Endometrial microvascular endothelial cells (primary cell): ENCODE measurements around the gene INO80C. TPM values are rescaled to one million over a fixed set of nuclear protein-coding genes. Genes with fewer than 3 reads are reported as not detected.

Experiments used
- in situ Hi-C: cut with HindIII; loops from 2 replicates; pipeline ENCODE4 v1.10.0; 2017; ENCODE audit warnings: low sequenced_read_pairs, low pct_unique_long_range_greater_than_20kb; ENCODE audit errors: inconsistent ontology term
- total RNA-seq: library from RNA; depleted of rRNA; stranded (reverse); fragments of >200 nt; gene quantifications from one replicate; pipeline ENCODE4 v1.2.3, GENCODE V29; 2015; ENCODE audit errors: inconsistent ontology term

The INO80C gene
- total RNA-seq, 1 donor from 2014 or later = 10.5 TPM

DNA sequence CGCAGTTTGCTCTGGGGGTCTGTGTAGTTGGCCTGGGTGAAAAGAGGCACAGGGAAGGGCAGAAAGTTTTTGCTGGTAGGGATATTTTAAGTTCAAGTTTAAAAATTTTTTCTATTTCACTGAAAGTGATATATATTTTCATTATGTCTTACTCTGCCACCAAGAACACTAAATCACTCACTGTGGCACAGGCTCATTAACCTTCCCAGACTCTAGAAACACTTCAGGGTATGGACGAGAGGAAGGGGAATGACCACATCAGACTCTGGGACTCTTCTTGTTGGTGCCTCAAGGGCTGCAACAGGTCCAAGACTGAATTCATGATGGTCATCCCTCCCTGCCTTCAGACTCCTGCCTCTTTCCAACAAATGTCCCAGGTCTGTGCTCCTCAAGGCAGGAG lies 29.0 kb downstream of the INO80C start:
- in situ Hi-C loops = loop anchor here (25.0 kb wide), 1 partner anchor 244 kb away; no protein-coding TSS in a partner anchor

DNA sequence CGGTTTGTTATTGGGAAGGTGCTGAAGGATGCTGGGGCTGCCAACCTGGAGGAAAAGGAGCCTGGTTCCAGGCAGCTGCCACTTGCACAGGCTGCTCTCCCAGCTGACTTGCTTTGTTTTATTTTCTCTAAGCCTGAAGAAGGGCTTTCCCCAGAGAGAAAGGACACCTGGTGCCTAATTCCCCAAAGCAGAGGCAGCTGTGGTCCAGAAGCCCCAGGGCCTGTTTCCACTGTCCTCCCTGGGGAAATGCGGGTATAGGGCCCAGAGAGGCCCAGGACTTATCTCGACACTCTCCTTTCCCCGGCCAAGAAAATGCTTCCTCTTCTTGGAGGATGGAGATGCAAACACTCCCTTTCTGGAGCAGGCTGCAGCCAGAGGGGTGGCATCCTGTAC lies 30.1 kb downstream of the INO80C start:
- in situ Hi-C loops = loop anchor here (25.0 kb wide), 1 partner anchor 245 kb away; no protein-coding TSS in a partner anchor

DNA sequence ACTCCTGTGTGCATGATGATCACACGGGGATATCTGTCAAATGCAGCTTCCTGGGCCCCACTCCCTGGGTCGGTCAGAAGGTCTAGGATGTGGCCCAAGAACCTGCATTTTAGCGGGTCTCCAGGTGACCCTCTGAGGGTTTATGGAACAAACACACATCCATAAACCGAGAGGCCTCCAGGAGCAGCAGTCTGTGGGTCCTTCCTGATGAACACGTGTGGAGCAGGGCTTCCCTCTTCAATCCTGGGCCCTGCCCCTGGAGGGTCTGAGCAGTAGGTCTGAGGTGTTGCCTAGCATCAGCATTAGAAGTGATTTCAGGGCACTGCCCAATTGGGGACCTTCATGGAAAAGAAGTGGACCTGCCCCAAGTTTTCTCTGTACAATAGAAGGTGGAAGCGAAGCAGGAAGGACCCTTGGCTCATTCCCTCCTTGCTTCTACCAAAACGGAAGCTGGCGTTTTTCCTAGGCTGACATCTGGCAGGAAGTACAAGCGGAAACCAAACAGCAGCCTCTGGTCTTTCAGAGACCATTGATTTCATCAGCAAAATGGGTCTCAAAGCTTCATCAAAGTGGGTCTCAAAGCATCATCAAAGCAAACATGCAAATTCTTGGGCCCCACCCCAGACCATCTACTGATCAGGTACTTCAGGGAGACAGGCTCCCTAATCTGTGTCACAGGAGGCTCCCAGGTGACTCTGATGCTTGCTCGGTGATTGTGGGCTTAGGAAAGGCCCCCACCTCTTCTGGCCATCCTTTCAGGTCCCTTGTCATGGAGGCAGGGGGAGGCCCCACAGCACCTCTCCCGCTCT lies 30.7 kb downstream of the INO80C start:
- in situ Hi-C loops = loop anchor here (25.0 kb wide), 1 partner anchor 245 kb away; no protein-coding TSS in a partner anchor

DNA sequence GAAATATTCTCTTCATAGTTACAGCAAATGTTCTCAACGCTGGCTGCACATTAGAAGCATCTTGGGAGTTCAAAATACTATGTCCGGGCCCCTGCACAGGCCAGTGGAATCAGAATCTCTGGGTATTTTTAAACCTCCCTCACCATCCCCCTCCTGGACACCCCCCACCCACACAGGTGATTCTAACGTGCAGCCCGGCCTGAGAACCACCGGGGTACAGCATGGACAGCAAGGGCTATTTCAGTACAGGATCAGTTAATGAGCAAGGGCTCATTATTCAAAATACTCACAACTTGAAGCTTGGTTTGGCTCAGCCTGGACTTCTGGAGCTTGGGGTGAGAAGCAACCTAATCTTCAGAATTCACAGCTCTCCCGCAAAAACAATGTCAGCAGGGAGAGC lies 31.4 kb downstream of the INO80C start:
- in situ Hi-C loops = loop anchor here (25.0 kb wide), 1 partner anchor 246 kb away; no protein-coding TSS in a partner anchor

DNA sequence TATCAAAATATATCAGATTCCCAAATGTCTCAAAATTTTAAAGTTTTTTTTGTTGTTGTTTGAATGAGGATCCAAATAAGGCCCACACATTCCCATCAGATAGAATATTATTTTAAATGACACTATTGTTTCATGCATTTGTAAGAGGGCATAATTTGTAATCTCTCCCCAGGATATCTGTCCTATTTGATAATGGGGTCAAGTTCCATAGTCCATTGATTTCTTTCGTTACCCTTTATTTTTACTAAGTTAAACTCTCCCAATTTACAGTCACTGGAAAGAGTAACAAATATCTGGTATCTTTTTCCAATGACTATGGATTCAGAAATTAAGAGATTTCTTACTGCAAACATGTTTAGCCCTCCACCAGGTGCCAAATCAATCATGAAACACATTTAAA lies 32.4 kb downstream of the INO80C start:
- in situ Hi-C loops = loop anchor here (25.0 kb wide), 1 partner anchor 247 kb away; no protein-coding TSS in a partner anchor

- in situ Hi-C loops = loop anchor here (25.0 kb wide), 1 partner anchor 247 kb away; no protein-coding TSS in a partner anchor
Observed at GRCh38 chr18:35464831-35465279, 32.9 kb downstream of the INO80C start.

- in situ Hi-C loops = loop anchor here (25.0 kb wide), 1 partner anchor 248 kb away; no protein-coding TSS in a partner anchor
Observed at GRCh38 chr18:35463827-35464226, 33.9 kb downstream of the INO80C start.

DNA sequence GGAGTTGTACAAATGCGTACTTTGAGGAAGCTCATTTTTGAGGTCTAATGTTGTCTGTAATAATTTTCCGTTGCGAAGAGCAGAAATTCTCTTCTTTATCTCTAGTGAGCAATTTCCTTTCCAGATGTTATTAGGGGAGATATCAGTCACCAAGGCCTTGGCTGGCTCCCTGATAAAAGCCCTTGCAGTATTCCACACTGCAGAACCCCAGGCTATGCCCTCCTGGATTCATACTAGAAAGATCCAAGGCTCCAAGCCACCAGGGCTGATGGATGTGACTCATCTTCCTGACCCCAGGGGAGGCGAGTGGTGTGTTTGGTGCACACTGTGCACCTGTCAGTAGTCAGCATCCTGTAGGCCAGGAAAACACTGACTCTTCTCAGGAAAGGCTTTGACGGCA lies 34.7 kb downstream of the INO80C start:
- in situ Hi-C loops = loop anchor here (25.0 kb wide), 1 partner anchor 249 kb away; no protein-coding TSS in a partner anchor

DNA sequence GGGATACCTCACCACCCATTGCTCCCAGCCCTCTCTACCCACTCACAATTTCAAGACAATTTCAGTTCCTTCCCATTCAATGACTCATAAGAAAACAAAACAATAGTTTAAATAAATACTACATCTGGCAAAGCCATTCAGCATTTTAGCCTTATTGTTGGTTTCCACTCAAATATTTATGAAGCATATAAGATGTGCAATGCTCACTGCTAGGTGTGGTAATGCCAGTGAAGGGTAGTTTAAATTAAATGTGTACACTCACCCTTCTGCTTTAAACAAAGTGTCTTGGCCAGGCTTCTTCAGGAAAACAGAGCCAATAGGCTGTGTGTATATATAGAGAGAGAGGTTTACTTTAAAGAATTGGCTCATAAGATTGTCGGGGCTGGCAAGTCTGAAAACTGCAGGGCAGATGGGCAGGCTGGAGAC lies 37.0 kb downstream of the INO80C start:
- in situ Hi-C loops = loop anchor here (25.0 kb wide), 1 partner anchor 252 kb away; no protein-coding TSS in a partner anchor

DNA sequence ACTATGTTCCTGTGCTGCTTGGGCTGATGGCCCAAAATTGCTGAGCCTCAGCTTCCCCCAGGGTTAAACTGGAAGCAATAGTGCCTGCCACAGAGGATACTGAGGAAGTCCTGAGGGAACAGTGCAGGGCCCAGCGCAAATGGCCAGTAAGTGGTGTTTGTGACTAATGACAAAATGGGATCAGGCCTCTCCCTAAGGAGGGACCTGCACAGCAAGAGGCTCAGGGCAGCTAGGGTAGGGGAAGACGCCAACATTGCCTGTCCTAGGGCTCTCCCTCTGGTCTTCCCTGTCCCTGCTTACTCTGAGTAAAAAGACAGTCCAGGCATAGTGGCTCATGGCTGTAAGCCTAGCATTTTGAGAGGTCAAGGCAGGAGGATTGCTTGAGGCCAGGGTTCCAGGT lies 37.8 kb downstream of the INO80C start:
- in situ Hi-C loops = loop anchor here (25.0 kb wide), 1 partner anchor 252 kb away; no protein-coding TSS in a partner anchor

DNA sequence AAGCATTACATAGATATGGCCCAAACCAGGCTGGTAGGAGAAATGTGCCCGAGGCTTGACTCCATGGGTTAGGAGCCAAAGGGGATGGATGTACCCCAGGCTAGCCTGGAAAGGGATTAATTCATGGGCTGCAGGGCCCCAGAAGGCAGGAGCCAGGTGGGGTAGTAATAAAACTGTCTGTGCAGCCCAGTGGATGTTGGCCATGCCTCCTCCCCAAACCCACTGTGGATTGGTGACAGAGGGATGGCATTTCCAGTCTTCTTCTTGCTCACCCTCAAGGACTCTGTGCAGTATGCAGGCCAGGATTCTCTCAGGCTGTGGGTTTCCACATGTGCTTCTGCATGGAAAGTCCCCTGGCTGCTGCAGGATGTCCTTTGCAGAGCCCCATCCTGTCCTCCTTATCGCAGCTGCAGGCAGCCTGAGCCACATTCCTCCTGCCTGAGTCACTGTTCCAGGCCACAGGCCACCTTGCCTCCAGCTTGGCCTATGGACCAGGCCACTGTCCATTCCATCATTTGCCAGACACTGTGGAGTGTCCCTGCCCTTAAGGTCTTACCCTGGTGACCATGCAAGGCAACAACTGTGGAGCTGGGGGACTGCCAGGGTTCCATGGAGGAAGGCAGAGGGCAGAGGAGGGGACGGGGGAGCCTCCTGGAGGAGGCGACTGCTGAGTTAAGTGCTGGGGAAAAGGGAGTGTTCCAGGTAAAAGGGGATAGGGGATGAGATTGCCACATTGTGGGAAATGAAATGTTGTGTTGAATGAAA lies 38.9 kb downstream of the INO80C start:
- in situ Hi-C loops = loop anchor here (25.0 kb wide), 1 partner anchor 253 kb away; no protein-coding TSS in a partner anchor

DNA sequence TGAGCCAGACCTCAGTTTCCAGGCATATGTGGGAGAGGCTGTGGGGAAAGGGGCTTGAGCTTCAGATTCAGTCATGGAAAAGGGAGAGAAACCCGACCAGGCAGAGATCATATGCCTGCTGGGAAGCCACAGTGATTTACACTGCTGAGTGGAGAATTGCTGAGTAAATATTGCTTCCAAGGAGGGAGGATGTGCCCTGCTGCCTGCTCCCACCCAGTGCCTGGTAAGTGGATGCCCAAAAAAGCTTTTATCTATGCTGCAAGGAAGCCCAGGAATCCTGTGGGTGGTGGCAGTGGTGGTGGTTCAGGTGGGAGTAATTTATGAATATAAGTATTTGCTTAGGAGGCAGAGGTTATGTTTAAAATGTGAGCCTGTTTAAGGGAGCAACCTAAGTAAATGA lies 39.5 kb downstream of the INO80C start:
- in situ Hi-C loops = loop anchor here (25.0 kb wide), 1 partner anchor 254 kb away; no protein-coding TSS in a partner anchor

DNA sequence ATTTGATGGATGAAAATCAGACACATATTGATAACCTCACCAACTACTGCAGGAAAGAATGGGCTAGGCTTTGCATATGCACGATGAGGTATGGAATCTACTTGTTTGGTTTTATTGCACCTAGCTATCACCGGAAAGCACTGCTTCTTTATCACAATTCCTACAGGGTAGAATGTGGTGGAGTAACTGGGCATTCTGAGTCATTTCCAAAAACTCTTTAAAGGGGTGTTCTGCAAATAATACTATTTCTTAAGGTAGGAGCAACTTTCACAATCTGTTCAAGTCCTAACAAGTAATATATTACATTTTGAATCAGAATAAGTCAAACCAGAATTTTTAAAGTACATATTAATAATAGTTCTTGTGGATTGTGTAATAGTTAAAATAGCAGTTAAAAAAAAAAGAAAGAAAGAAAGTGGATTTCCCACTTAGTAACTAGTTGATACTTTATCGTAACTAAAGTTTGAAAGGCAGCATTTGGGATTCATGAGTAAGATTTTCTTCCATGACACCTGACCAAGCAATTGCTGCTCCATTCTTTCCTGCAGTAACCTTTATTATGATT lies 40.5 kb downstream of the INO80C start:
- in situ Hi-C loops = loop anchor here (25.0 kb wide), 1 partner anchor 255 kb away; no protein-coding TSS in a partner anchor

DNA sequence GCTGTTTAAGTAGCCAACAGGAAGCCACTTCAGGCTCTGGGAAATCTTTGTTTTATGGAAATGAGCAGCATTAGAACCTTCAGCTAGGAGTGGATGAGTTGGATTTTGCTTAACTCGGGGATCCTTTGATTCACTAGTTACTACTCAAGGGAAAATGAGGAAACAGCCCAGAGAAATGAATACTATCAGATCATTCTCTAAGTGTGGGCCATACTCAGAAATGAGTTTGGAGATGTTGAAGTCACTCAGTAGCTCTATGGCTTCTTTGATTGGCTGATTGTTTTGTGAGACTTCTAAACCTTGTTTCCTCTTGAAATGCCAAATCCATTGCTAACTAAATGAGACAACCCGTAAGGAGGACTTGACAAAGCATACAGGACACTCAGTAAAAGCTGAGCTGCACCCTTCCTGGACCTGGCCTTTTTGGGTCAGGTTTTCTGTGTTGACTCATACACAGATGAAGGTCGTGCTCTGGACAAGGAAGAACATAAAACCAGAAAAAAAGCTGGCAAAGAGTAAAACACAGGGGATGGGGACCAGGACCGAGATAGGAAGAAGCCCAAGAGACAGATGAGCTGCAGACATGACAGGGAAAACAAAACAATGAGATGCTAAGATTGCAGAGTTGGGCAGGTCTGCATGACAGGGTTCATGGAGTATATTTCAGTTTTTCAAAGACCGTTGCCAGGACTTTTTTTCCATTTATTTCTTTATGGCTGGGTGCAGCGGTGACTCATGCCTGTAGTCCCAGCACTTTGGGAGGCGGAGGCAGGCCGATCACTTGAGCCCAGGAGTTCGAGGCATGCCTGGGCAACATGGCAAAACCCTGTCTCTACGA lies 41.6 kb downstream of the INO80C start:
- in situ Hi-C loops = loop anchor here (25.0 kb wide), 1 partner anchor 256 kb away; no protein-coding TSS in a partner anchor

GRCh38 chr18:35454803-35455202 lies 43.0 kb downstream of the INO80C start:
- in situ Hi-C loops = loop anchor here (25.0 kb wide), 1 partner anchor 257 kb away; no protein-coding TSS in a partner anchor

DNA sequence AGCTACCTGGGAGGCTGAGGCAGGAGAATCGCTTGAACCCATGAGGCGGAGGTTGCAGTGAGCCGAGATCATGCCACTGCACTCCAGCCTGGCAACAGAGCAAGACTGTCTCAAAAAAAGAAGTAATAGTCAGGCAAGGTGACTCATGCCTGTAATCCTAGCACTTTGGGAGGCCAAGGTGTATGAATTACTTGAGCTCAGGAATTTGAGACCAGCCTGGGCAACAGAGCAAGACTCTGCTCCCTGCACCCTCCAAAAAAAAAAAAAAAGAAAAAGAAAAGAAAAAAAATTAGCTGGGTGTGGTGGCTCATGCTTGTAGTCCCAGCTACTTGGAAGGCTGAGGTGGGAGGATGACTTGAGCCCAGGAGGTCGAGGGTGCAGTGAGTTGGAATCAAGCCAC lies 44.7 kb downstream of the INO80C start:
- in situ Hi-C loops = loop anchor here (25.0 kb wide), 1 partner anchor 259 kb away; no protein-coding TSS in a partner anchor

DNA sequence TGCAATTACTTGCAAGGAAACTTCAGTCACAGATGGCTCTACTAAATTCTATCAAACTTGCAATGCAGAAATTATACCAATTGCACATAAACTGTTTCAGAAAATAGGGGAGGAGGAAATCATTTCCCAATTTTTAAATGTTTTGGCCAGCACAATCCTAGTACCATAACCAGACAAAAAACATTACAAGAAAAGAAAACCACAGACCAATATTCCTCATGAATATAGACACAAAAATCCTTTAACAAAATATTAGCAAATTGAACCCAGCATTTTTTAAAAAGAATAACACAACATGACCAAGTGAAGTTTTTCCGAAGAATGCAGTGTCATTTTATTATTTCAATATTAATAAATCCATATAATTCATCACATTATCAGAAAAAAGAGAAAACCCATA lies 45.8 kb downstream of the INO80C start:
- in situ Hi-C loops = loop anchor here (25.0 kb wide), 1 partner anchor 260 kb away; no protein-coding TSS in a partner anchor

- in situ Hi-C loops = loop anchor here (25.0 kb wide), 1 partner anchor 261 kb away; no protein-coding TSS in a partner anchor
Observed at GRCh38 chr18:35451032-35451431, 46.7 kb downstream of the INO80C start.
